Peyer's patch (tissue), 4 donors: ENCODE measurements around the gene PTPRJ.

Source experiments
- POLR2A ChIP-seq, 2 donors: fragments of 450-650 bp; IDR thresholded peaks; one replicate each; pipeline ENCODE4 v1.5.1; 2017; ENCODE audit warnings: antibody characterized with exemption in 2 of 2, mild to moderate bottlenecking in 2 of 2, moderate library complexity in 2 of 2
- TF ChIP-seq, protein P1 (sequence below), 6 experiments: fragments of 450-650 bp in 4 of 6; fragments of 200-600 bp in 2 of 6; sonication (generic) in 1 of 6; IDR thresholded peaks; one replicate each; pipeline ENCODE4 v1.5.1; 2017 to 2019; ENCODE audit warnings: antibody characterized with exemption in 6 of 6, mild to moderate bottlenecking in 3 of 6, moderate library complexity in 1 of 6

DNA sequence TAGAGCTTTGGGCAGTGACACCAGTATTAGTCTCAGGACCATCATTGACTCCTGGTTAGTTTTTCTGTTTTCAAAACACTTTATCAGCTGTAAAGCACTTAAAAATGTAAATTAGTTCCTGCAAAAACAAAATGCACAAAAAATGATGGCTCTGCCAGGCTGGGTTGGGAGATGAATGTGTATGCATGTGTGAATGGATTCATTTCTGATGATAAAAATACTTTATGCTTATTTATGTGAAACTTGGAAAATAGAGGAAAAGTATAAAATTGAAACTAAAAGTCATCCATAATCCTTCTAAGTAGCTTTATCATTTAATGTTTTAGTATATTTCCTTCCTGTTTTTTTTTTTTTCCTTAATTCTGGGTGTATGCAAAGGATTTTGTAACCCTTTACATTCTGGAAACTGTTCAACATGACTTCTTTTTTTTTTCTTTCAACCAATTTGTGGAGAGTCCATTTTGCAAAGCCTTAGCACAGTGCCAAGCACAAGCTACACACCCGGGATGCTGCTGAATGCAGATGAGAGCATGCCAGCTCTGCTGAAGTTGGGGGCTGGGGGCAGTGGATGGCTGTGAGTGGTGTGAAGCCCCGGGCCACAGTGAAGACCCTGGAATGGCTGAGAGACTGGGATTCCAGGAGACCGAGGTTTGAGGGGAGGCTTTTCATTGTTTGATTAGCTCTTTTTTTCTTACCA, 37.6 kb downstream of the PTPRJ start:
- TF ChIP-seq, protein P1, sequence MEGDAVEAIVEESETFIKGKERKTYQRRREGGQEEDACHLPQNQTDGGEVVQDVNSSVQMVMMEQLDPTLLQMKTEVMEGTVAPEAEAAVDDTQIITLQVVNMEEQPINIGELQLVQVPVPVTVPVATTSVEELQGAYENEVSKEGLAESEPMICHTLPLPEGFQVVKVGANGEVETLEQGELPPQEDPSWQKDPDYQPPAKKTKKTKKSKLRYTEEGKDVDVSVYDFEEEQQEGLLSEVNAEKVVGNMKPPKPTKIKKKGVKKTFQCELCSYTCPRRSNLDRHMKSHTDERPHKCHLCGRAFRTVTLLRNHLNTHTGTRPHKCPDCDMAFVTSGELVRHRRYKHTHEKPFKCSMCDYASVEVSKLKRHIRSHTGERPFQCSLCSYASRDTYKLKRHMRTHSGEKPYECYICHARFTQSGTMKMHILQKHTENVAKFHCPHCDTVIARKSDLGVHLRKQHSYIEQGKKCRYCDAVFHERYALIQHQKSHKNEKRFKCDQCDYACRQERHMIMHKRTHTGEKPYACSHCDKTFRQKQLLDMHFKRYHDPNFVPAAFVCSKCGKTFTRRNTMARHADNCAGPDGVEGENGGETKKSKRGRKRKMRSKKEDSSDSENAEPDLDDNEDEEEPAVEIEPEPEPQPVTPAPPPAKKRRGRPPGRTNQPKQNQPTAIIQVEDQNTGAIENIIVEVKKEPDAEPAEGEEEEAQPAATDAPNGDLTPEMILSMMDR (IDR thresholded peaks at IDR 0.05), result no peak
- no peak for TF ChIP-seq POLR2A (IDR thresholded peaks at IDR 0.05)
